Osteocyte (in vitro differentiated cells): ENCODE measurements around the gene CLIC4. TPM values are rescaled to one million over a fixed set of nuclear protein-coding genes. Genes with fewer than 3 reads are reported as not detected.
"Not testable (repeated sequence)": the region's sequence is repeated elsewhere in the genome, so short reads cannot be mapped to it uniquely, and the experiment has no call there.

Experiments used
- DNase-seq: peaks from one replicate; pipeline ENCODE4 v3.0.0; 2021; ENCODE audit warnings: mixed read lengths; ENCODE audit not compliant: unreplicated experiment; ENCODE audit errors: extremely low spot score
- H3K27ac Mint-ChIP-seq: one replicate; pipeline ENCODE4 v1.8.0; 2021; ENCODE audit warnings: mild to moderate bottlenecking, mixed read lengths; ENCODE audit not compliant: unreplicated experiment
- H3K27me3 Mint-ChIP-seq: one replicate; pipeline ENCODE4 v1.8.0; 2021; ENCODE audit warnings: mixed read lengths; ENCODE audit not compliant: unreplicated experiment
- H3K36me3 Mint-ChIP-seq: one replicate; pipeline ENCODE4 v1.8.0; 2021; ENCODE audit warnings: mixed read lengths; ENCODE audit not compliant: unreplicated experiment
- H3K4me1 Mint-ChIP-seq: one replicate; pipeline ENCODE4 v1.8.0; 2021; ENCODE audit warnings: mixed read lengths; ENCODE audit not compliant: unreplicated experiment
- H3K4me3 Mint-ChIP-seq: one replicate; pipeline ENCODE4 v1.8.0; 2021; ENCODE audit warnings: mild to moderate bottlenecking, moderate library complexity, mixed read lengths; ENCODE audit not compliant: unreplicated experiment
- H3K9me3 Mint-ChIP-seq: one replicate; pipeline ENCODE4 v1.8.0; 2021; ENCODE audit warnings: mixed read lengths; ENCODE audit not compliant: unreplicated experiment
- total RNA-seq: library from RNA; stranded (reverse); gene quantifications from 2 replicates; pipeline ENCODE4 v1.2.1, GENCODE V29; 2021
- TF ChIP-seq, protein P1 (sequence below): fragments of 200-600 bp; sonication (generic); IDR thresholded peaks from 2 replicates; pipeline ENCODE4 v1.5.0; 2021; ENCODE audit warnings: antibody characterized with exemption, mild to moderate bottlenecking, moderate library complexity

Gene CLIC4
- total RNA-seq, 1 donor from 2014 or later: 370 TPM

DNA sequence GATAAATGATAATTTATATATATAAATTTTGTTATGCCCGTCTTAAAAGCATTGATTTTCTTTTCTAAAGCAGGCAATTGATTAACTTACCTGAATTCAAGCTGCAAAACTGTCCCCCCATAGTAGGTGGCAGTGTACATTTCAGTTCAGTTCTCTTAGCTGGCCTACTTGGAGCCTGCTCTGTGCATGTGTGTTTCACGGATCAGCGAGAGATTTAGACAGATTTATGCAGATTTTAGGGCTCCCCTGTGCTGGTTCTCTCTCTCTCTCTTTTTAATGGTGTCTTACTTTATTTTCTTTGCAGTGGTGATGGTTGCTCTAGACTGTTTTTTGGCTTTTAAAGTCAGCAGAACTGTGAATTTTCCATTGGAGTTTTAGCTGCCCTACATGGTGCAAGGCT is 30.7 kb downstream of the CLIC4 start:
- no peaks in the 10 kb centered on the region for H3K9me3 Mint-ChIP-seq
- peaks cover 26% of the 10 kb centered on the region for H3K36me3 Mint-ChIP-seq
- TF ChIP-seq, protein P1, sequence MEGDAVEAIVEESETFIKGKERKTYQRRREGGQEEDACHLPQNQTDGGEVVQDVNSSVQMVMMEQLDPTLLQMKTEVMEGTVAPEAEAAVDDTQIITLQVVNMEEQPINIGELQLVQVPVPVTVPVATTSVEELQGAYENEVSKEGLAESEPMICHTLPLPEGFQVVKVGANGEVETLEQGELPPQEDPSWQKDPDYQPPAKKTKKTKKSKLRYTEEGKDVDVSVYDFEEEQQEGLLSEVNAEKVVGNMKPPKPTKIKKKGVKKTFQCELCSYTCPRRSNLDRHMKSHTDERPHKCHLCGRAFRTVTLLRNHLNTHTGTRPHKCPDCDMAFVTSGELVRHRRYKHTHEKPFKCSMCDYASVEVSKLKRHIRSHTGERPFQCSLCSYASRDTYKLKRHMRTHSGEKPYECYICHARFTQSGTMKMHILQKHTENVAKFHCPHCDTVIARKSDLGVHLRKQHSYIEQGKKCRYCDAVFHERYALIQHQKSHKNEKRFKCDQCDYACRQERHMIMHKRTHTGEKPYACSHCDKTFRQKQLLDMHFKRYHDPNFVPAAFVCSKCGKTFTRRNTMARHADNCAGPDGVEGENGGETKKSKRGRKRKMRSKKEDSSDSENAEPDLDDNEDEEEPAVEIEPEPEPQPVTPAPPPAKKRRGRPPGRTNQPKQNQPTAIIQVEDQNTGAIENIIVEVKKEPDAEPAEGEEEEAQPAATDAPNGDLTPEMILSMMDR: no peak
- H3K4me3 Mint-ChIP-seq: no peak overlapping the region
- H3K27me3 Mint-ChIP-seq: no peaks in the 10 kb centered on the region
- no peak overlapping the region for H3K27ac Mint-ChIP-seq
- DNase-seq: no peak
- H3K4me1 Mint-ChIP-seq: peaks cover 58% of the 10 kb centered on the region

DNA sequence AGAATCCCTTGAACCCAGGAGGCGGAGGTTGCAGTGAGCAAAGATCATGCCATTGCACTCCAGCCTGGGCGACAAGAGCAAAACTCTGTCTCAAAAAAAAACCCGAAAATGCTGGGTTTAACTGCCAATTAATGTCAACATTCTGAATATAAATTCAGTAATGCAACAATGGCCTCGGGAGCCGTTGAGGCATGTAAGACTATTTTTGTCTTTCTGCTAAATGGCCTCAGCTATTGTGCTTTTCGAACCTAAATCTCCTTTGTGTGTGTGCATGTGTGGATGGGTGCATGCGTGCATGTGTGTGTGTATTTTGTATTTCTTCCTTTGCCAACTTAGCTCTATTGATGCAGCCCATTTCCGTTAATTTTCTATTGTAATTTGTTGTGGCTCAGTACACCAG is 31.6 kb downstream of the CLIC4 start:
- Mint-ChIP-seq H3K36me3 (peaks cover 26% of the 10 kb centered on the region), H3K27me3 (no peaks in the 10 kb centered on the region), H3K9me3 (no peaks in the 10 kb centered on the region), H3K27ac (no peak overlapping the region), H3K4me1 (peaks cover 52% of the 10 kb centered on the region), H3K4me3 (no peak overlapping the region)
- TF ChIP-seq, protein P1: no peak
- DNase-seq: no peak

DNA sequence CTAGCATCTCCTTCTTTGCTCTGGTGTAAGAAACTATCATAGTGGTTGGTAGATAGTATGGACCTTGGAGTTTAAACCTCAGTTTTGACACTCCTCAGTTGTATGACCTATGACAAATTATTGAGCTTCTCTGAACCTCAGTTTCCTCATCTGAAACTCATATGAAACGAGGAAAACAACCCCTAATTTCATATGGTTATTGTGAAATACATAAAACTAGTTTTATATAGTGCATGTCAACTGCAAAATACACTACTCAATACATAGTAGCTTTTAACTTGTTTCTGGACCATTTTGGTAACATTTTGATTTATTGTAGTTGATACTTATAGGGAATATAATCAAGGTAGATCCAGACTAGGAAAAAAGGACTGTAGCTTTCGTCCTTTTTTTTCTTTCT is 32.9 kb downstream of the CLIC4 start:
- H3K4me3 Mint-ChIP-seq: no peak overlapping the region
- H3K36me3 Mint-ChIP-seq: peaks cover 23% of the 10 kb centered on the region
- peaks cover 49% of the 10 kb centered on the region for H3K4me1 Mint-ChIP-seq
- no peaks in the 10 kb centered on the region for H3K27me3 Mint-ChIP-seq
- DNase-seq: no peak
- TF ChIP-seq, protein P1: no peak
- H3K9me3 Mint-ChIP-seq: no peaks in the 10 kb centered on the region
- H3K27ac Mint-ChIP-seq: no peak overlapping the region

DNA sequence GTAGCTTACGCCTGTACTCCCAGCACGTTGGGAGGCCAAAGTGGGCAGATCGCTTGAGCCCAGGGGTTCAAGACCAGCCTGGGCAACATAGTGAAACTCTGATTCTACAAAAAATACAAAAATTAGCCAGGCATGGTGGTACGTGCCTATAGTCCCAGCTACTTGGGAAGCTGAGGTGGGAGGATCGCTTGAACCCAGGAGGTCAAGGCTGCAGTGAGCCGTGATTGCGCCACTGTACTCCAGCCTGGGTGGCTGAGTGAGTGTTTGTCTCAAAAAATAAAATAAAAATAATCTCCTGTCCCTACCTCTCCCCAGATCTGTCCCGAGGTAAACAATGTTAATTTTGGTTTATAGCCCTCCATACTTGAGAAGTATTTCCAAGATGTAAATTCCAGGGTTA is 34.0 kb downstream of the CLIC4 start:
- H3K4me1 Mint-ChIP-seq: peaks cover 52% of the 10 kb centered on the region
- H3K27ac Mint-ChIP-seq: peak overlapping the region; percentile 20
- H3K4me3 Mint-ChIP-seq, DNase-seq, H3K9me3 Mint-ChIP-seq, H3K27me3 Mint-ChIP-seq: not testable (repeated sequence)
- peaks cover 21% of the 10 kb centered on the region for H3K36me3 Mint-ChIP-seq

DNA sequence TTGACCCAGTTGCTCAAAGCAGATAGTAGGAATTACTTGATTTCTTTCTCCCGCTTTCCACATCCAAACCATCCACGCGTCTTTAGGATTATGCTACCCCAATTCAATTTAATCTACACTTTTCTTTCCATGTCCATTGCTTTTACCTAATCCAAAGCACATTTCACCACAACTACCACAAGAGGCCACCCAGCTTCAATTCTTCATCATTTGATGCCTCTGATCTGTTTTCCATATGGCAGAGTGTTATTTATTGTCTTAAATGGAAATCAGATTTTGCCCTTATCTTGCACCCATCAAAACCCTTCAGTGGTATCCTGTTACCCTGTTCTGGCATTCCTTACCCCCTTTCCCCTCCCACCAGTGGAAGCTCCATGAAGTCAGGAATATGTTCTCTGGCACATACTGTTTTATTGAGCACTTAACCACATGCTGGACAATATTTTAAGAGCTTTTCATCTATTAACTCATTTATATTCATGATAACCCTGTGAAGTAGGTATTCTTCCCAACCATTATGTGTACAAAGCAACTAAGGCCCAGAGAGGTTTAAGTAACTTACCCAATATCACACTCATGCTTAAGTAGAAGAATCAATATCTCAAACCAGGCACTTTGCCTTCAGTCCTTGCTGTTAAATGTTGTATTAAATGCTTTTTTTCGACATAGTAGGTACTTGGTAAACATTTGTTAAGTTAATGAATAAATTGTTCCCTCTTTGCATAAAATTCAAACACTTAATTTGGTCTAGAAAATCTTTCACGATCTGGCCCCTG is 34.6 kb downstream of the CLIC4 start:
- peak overlapping the region; percentile 20 for H3K27ac Mint-ChIP-seq
- TF ChIP-seq, protein P1: no peak

DNA sequence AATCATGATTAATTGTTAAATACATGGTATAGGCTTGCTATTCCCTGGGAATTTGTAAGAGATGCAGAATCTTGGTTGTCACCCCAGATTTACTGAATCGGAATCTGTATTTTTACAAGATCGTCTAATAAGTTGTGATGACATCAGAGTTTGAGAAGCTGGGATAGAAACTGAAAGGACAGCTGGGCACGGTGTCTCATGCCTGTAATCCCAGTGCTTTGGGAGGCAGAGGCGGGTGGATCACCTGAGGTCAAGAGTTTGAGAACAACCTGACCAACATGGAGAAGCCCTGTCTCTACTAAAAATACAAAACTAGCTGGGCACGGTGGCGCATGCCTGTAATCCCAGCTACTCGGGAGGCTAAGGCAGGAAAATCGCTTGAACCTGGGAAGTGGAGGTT is 35.4 kb downstream of the CLIC4 start:
- H3K4me3 Mint-ChIP-seq, H3K36me3 Mint-ChIP-seq, H3K27ac Mint-ChIP-seq, H3K27me3 Mint-ChIP-seq, DNase-seq, H3K9me3 Mint-ChIP-seq: not testable (repeated sequence)
- H3K4me1 Mint-ChIP-seq: peaks cover 47% of the 10 kb centered on the region

More for the DNA sequence above, 34.6 kb downstream of the CLIC4 start:
- Mint-ChIP-seq H3K36me3 (peaks cover 17% of the 10 kb centered on the region), H3K9me3 (no peaks in the 10 kb centered on the region), H3K4me1 (peaks cover 53% of the 10 kb centered on the region), H3K4me3 (no peak overlapping the region), H3K27me3 (no peaks in the 10 kb centered on the region)
- no peak for DNase-seq
